Activated naive CD4-positive, alpha-beta T cell treated with anti-CD3 and anti-CD28 coated beads, Interleukin-2, amount 50 U/mL, for 16 hours (primary cell): Measurements from ENCODE around the gene ITGB6.
"Not testable (repeated sequence)": the region's sequence is repeated elsewhere in the genome, so short reads cannot be mapped to it uniquely, and the experiment has no call there.

Source experiments
- DNase-seq: peaks from one replicate; pipeline ENCODE4 v3.0.0-alpha.2; 2020

Gene ITGB6

DNA sequence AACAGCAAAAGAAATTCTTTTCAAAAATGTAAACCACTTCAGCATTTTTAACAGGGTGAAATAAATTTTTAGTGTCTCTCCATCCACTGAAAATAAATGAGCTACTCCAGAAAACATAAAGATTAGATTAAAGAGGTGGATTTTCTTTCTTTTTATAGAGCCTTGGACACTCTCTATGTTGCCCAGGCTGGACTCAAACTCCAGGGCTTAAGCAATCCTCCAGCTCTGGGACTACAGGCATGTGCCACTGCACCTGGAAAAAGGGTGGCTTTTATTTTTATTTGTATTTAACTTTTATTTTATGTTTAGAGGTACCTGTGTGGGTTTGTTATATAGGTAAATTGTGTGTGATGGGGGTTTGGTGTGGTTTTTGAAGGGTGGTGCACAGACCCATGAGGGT is 19.9 kb downstream of the ITGB6 start:
- no peak for DNase-seq

DNA sequence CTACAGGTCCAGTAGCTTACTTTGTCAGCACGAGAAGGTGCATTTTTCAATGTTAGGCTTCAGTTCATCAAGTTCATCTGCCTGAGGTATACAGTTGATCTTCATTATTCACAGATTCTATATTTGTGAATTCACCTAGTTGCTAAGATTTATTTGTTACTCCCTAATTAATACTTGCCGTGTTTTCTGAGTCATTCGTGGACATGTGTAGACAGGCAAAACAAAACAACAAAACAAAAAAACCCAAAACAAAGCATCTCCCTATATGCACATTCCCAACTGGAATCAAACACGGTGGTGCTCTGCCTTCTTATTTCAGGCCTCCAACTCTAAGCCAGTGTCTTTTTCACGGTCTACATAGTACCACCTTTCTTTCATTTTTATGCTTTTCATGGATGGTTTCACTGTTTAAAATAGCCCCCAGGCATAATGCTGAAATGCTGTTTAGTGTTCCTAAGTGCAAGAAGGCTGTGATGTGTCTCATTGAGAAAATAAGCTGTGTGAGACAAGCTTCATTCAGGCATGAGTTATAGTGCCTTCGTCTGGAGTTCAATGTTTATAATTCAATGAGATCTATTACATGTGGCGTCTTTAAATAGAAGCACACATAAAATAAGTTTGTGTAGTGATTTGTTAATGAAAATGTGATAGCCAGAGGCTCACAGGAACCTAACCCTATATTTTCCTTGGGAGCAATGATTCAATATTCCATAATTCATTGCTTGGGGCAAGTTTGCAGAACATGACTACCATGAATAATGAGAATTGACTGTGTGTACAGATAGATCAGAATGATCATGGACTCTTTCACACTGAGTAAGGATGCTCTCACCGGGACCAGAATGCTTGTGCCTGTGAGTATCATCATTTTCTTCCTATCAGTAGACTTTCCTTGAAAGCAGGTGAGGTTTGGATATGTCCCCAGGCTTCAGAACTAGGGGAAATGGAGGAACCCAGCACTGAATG is 24.6 kb downstream of the ITGB6 start:
- DNase-seq, result no peak

DNA sequence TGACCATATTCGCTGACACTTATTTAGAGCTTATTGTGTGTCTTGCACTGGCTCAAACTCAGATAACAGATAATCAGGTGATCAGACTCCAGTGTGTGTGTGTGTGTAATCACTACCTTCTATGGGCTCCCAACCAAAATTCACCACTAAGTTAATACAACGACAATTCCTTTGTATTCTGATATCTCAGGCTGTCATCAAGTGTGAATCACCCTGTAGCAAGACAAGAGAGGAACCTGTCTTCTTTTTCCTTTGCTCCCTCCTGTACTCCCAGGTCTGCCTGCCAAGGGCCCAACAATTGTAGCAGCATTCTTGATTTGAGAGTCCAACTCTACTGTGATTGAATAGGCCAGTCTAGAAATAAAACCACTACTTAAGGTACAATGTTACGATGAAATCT is 25.8 kb downstream of the ITGB6 start:
- DNase-seq, result no peak

DNA sequence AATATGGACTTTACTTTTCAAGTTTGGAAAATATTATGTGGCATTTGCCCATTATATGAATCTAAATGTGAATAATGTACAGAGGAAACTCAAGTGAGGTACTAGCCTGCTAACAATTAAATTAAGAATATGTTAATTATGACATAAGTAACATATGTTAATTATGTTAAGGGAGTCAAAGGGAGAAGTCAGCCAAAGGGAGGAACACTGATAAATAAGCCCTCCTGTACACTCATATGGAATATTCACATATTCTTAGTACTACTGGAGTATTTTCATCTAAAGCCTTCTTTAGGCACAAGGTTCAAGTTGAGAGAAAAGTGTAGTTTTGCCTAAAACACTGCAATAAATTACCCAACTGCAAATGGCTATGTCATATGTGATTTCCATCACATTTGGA is 30.1 kb downstream of the ITGB6 start:
- DNase-seq, result no peak

DNA sequence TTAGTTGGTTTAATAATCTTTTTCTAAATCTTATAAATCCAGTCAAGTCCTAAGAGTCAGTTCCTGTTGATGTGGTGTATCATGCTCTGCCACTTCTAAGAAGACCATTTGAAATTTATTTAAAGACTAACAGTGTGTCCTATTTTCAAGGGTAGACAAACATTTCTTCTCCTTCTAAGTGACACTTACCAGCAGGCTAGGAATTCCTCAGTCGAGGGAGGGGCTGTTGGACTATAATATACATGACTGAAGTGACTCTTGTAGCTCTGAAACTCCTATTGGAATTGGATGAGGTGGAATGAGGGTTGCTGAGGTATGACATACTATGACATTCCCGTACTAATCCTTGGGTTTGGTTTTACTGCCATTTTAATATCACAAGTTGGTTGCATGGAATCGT is 30.6 kb downstream of the ITGB6 start:
- no peak for DNase-seq

DNA sequence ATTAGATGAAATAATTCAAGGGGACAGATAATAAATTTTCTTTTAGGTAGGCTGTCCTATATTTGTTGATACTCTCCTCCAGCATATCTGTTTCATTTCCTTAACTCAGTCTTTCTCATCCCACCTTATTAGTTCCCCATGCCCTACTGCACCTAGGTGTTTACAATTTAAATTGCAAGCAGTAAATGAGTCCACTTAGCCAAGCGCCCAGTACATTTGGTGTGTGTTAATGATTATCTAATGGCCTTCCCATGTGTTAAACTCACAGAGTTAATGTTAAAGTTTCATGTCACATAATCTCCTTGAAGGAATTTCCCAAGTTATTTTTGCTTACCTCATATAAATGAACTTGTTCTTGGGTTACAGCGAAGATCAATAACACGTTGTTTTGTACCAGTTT is 31.2 kb downstream of the ITGB6 start:
- no peak for DNase-seq

DNA sequence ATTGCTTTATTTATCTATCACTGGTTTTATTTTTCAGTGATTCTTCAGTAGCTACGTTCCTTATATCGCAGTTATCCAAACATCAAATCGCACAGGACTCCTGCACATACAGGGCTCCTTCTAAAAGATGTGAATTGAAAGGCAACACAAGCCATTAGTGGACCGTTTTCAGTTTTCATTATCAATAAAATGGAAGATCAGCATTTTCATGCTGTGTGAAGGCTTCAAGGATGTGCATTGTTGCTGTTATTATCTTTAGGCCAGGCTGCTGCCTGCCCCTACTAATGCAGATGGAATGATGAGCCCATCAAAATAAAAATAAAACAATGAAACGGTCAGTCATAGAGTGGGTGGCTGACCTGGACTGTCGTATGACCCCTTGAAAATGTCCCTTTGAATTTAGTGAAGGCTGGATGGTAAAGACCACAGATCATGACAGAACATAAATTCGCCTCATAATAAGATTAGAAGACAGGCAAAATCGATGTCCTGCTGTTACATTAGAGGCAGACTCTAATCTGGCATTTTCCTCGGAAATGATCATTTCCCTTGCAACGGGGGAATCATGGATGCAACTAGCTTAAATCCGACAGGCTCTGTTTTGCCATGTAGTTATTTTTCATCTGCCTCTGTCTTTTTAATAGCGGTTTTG is 32.9 kb downstream of the ITGB6 start:
- no peak for DNase-seq

DNA sequence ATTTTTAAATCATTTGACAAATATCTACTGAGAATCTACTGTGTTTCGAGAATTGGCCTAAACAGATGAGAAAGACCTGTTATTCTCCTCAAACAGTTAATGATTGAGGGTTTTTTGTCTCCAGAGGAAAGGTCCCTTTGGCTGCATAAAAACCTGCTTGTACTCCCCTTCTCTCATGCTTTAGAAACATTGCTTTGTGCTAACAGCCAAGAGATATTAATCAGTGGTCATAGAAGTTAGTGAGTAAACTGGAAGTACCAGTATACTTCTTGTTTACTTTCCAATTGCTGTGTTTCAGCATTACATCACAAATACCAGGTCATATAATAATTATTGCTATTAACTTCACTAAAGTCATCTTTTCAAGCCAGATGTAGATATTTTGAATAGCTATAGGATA is 34.1 kb downstream of the ITGB6 start:
- no peak for DNase-seq

DNA sequence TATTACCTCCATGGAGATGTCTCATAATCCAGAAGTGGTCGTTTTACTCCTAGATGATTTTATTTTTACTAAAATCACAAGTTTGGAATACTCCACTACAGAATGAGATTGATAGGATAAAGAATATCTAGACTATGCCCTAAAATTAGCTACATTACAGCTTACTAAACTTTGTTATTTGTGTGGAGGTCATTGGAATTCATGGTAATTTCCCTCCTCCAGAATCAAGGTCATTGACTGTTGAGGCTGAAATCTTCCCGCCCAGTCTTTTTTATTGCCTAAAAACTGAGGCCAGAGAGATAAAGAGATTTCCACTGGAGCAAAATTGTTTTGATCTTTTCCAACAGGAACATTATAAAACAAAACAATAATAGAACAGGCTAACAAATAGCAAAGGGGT is 35.0 kb downstream of the ITGB6 start:
- DNase-seq, result no peak

DNA sequence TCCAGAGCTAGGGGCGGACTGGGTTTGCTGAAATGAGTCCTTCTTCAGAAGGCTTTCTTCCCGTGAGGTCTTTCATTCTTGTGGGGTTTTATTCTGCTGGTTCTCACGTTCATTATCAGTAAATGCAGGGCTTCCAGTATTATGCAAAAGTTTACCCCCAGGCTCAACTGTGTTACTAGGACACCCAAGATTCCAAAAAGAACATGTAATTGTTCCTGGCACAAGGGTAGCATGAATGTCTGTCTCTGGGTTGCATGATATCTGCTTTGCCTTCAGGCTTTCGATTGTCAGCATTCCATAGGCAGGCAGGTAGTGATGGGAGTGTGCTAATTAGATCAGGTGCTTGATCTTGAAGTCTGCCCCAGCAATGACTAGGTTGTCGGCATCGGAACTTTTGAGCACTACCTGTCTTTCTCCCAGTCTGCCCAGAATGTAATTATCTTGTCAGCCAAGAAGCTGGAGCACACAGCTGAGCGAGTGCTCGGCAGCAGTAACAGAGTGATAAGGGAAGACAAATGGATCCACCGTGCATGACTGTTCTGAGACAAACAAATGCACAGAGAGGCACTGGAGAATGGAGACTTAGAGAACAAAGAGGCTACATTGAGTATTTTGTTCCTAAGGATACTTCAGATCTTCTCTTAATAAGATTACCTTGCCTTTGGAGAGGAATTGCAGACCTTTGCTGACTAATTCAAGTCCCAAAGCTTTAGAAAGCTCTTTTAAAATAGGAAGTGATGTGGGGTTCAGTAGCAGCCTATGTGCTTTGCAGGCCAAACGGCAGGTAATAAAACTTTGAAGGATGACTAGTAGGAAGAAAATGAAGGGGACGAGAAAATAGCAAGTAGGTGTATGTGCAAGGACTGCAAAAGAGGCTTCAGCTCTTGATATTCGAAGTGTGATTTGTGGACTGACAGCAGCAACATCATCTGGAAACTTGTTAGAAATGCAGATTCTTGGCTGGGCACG is 41.9 kb downstream of the ITGB6 start:
- no peak for DNase-seq

DNA sequence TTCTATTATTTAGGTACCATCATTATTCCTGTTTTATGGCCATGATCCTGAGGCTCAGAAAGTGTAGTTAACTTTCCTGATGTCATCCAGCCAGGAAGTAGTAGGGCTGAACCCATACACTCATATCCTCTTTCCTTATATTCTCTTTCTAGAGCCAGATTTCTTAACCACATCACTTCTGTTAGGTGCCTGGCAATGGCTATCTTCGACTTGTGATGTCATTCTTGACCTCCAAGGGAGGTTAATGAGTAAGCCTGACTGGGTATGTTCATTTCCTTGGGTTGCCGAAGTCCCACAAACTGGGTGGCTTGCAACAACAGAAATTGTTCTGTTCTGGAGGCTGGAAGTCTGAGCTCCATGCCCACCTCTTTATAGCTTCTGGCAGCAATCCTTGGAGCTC is 43.4 kb downstream of the ITGB6 start:
- DNase-seq, result no peak

DNA sequence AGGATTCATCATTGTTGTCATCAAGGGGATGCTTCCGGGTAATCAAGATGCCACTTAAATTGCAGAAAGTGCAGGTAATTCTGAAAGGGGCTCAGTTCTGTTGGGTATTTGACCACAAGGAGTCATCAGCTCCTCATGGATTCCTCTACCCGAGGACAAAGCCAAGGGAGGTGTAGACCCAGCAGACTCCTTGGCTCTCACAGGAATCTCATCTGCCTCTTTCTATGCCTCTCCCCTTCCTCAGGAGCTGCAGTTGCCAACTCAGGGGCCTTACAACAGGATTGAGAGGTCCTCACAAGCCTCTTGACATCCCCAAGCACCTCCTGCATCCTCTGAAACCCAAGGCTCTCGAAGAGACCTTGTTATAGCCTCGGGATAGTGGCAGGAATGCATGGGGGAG is 44.0 kb downstream of the ITGB6 start:
- DNase-seq, result no peak

DNA sequence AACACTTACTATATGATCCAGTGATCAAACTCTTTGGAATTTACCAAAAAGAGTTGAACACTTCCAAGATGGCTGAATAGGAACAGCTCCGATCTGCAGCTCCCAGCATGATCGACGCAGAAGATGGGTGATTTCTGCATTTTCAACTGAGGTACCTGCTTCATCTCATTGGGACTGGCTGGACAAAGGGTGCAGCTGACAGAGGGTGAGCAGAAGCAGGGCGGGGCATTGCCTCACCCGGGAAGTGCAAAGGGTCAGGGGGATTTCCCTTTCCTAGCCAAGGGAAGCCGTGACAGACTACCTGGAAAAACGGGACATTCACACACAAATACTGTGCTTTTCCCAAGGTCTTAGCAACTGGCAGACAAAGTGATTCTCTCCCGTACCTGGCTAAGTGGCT is 51.7 kb downstream of the ITGB6 start:
- not testable (repeated sequence) for DNase-seq

DNA sequence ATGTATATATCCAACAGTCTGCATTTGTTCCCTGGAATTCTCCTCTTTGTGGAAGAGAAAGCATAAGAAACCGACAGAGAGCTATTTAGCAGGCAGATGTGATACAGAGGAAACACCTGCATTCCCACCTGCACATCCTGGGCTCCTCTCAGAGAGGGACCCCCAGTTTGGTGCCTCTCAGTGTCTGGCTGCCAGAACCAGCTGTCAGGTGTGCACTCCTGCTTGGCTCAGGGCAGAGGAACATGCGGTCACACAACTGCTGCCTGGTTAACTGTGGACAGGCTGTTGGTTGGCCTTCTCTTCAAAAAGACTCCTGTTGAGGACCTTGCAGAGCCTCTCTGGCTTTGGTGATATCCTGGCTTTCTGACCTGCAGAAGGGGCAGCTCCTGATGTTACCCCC is 54.6 kb downstream of the ITGB6 start:
- no peak for DNase-seq

DNA sequence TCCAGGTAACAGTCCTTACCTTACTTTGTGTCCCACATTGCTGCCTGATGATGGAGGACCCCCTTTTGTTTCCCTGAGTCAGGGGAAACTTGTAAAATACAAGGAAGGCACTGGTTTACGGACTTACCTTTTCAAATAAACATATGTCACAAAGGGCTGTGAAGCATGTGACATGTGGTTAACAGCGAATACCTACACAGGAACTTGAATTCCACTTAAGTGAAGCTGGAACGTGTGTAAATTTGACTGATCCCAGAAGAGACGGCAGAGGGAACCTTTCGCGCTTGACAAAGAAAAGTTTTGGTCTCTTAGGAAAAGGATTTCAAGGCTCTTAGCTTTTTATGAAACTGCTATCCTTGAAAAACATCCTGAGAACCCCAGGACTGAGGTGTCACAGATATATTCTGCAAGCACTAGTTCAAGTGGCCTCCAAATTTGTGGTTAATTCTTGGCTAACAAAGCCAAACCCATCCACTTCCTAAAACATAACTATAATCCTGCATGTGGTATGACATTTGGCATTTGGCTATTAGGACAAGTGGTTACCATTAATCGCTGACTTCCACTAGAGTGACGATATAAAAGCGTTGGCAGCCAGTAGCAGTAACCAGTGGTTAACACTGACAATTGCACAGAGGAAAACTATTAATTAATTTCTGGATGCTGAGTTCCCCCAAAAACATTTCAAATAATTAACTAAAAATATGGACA is 55.6 kb downstream of the ITGB6 start:
- DNase-seq, result no peak

DNA sequence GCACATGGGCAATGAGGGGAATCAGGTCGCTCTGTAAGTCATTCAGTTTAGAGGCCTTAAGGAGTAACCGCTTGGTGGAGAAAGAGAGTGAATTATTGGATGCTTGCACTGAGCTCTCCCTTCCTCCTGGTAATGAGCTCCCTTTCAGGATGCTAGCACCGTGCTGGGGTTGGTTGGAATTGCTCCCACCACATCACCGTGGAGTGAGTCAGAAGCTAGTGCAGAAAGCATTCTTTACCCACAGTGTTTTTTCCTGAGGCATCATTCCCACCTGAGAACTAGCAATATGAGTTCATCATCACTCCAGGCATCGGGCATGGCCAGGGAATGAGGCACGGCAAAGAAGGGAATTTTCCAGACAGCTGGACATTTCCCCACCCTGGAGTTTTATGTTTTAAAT is 57.6 kb downstream of the ITGB6 start:
- no peak for DNase-seq

DNA sequence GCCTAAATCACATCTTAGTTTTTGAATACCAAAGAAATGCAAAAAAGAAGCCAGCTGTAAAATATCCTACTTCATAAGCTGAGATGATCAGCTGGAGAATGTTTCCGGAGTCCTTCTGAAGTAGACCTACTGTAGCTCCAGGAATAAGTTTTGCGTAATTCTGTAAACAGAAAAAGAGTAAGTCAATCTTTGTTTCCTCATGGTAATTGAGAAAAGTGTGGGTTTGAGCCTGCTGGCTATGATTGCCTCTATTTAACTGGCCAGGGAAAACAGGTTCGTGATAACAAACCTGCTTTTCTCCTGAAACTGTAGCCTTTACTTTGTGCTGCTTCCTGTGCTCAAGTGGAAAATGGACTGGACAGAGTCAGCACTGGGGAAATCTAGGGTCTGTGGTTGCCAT is 58.2 kb downstream of the ITGB6 start:
- DNase-seq, result no peak

DNA sequence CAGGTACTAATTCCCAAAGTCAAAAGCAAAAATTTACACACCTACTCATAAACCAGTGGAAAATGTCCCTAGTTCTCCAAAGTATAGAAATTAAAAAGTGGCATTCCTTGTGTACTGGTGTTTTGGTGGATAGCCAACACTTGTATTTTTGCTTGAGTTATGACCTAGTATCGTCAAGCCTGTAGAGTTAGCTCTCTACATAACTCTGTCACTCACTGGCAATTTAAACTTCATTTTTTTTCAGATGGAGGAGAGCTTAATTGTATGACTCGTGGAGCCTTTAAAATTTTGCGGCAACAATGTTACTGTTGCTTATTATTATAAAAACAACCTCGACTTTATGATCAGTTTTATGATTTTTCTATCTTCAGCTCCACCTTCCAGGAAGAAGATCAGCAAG is 58.7 kb downstream of the ITGB6 start:
- DNase-seq, result no peak

DNA sequence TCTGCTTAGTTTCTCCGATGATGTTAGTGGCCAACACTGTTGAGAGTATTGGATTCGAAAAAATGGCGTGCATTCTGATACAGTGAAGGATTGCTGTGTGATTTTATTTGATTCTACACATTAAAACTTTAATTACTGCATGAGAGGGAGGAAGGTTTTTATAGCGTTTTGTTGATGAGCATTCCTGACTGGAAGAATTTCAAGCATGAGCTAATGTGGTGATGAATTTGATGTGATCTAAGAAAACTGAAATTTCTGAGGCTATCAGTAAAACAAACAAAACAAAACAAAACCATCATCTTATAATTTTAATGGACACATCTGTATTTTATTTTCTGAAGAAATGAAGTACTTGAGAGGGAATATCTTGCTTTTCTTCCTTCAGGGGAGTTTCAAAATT is 59.6 kb downstream of the ITGB6 start:
- DNase-seq, result no peak

DNA sequence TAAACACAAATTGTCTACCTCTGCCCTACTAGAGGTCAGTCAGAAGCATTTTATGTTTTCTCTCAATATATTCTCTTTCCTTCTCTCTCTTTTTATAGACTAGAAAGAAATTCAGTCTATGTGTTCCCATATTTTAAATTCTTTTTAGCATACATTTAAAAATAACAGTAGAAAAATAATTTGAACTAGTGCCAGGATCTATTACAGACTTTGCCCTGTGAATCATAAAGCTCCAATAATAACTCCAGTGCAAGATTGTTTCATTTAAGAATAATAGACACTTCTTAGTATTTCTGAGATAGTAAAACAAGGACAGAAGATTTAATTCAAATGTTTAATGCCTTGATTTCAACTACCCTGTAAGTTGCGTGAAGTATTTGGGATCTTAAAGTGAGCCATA is 60.1 kb downstream of the ITGB6 start:
- no peak for DNase-seq

DNA sequence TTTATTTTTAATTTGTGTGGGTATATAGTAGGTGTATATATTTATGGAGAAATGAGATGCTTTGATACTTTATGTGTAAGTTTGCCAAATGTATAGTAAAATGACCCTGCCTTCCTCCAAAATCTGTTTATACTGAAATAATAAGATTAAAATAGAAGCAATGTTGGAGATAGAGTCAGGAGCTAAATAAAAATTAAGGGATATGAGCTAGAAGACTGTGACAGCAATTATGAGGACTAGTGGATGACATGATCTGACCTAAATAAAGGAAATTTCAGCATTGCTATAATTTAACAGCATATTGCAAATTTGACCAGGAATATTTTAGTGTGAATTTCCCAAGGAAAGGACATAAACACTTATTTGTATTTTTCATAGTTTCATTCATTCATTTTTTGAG is 60.7 kb downstream of the ITGB6 start:
- DNase-seq, result no peak

DNA sequence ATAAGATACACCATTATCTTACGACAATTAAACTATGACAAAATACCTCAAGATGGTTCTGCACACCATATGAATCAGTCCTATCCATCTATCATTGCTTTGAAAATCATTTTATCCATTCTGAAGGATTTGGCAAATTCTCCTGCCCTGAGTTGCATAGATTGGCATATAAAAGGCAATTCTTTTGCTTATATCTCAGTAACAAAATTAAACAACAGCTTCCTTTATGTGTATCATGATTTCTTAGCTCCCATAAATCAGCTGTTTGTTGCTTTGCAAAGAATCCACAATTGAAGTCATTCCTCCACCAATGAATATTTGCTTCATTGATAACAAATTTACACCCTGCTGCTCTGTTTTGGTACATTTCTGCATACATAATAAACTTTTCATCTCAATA is 61.7 kb downstream of the ITGB6 start:
- no peak for DNase-seq

DNA sequence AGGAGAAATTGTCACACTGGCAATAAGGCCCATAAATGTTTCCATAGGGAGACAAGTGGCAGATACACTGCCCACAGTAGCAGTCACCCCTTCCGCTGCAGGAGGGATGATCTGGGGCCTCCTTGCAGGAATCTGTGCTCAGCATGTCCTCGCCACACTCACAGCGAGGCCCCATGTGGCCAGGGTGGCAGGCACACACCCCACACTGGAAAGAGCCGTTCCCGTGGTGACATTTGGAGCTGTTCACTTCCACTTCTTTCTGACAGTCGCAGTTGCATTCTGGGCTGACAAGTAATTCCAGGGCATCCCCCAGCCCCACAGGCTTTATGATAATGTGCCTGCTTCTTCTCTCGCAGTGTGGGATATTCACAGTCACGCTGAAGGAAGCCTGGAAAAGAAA is 62.6 kb downstream of the ITGB6 start:
- DNase-seq, result no peak
